Parathyroid adenoma (tissue), 2 donors: ENCODE results near the gene LGALS7.

Experiments used
- H2AFZ ChIP-seq: fragments of 300-600 bp; sonication (generic); one replicate; pipeline ENCODE4 v1.7.0; 2017; ENCODE audit warnings: antibody characterized with exemption, mild to moderate bottlenecking
- H3K27ac ChIP-seq: fragments of 300-600 bp; sonication (generic); one replicate; pipeline ENCODE4 v1.7.0; 2017
- H3K27me3 ChIP-seq: fragments of 300-600 bp; sonication (generic); one replicate; pipeline ENCODE4 v1.7.0; 2017; ENCODE audit warnings: low read length; ENCODE audit not compliant: control insufficient read depth, insufficient read depth
- H3K36me3 ChIP-seq: fragments of 300-600 bp; sonication (generic); one replicate; pipeline ENCODE4 v1.7.0; 2017; ENCODE audit warnings: low read length; ENCODE audit not compliant: control insufficient read depth, insufficient read depth
- H3K4me1 ChIP-seq: fragments of 300-600 bp; sonication (generic); one replicate; pipeline ENCODE4 v1.7.0; 2017; ENCODE audit warnings: control low read depth
- H3K4me2 ChIP-seq: fragments of 300-600 bp; sonication (generic); one replicate; pipeline ENCODE4 v1.7.0; 2017; ENCODE audit warnings: low read length
- H3K4me3 ChIP-seq: fragments of 300-600 bp; sonication (generic); one replicate; pipeline ENCODE4 v1.7.0; 2017; ENCODE audit warnings: low read depth, low read length
- H3K79me2 ChIP-seq: fragments of 300-600 bp; sonication (generic); one replicate; pipeline ENCODE4 v1.7.0; 2017; ENCODE audit warnings: control low read depth
- H3K9ac ChIP-seq: fragments of 300-600 bp; sonication (generic); one replicate; pipeline ENCODE4 v1.7.0; 2017; ENCODE audit warnings: mild to moderate bottlenecking
- H3K9me3 ChIP-seq: fragments of 300-600 bp; sonication (generic); one replicate; pipeline ENCODE4 v1.7.0; 2017; ENCODE audit warnings: low read length; ENCODE audit not compliant: control insufficient read depth
- CTCF ChIP-seq: fragments of 300-600 bp; sonication (generic); IDR thresholded peaks from one replicate; pipeline ENCODE4 v1.7.0; 2017; ENCODE audit warnings: antibody characterized with exemption, mild to moderate bottlenecking
- donor health status: primary hyperparathyroidism.

Gene LGALS7

GRCh38 chr19:38745316-38745715 is 28.0 kb downstream of the LGALS7 start:
- no peaks in the 10 kb centered on the region for H3K4me1 ChIP-seq
- no peak overlapping the region for H2AFZ ChIP-seq
- no peak overlapping the region for H3K27ac ChIP-seq
- no peaks in the 10 kb centered on the region for H3K79me2 ChIP-seq
- no peaks in the 10 kb centered on the region for H3K27me3 ChIP-seq
- no peak overlapping the region for H3K4me3 ChIP-seq
- TF ChIP-seq CTCF: no peak
- no peak overlapping the region for H3K4me2 ChIP-seq
- no peaks in the 10 kb centered on the region for H3K36me3 ChIP-seq
- H3K9ac ChIP-seq: no peak overlapping the region
- H3K9me3 ChIP-seq: no peaks in the 10 kb centered on the region

DNA sequence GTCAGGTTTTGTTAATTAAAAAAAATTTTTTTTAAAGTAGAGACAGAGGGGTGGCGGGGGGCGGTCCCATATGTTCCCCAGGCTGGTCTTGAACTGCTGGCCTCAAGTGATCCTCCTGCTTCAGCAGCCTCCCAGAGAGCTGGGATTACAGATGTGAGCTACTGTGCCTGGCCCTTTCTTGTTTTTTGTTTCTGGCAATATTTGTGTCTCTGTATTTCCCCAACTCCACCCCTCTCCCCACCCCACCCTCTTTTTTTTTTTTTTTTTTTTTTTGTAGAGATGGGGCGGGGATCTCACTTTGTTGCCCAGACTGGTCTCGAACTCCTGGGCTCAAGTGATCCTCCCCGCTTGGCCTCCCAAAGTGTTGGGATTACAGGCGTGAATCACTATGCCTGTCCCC is 28.4 kb downstream of the LGALS7 start:
- no peak for TF ChIP-seq CTCF
- Histone ChIP-seq H3K36me3 (no peaks in the 10 kb centered on the region), H3K4me2 (no peak overlapping the region), H3K4me1 (no peaks in the 10 kb centered on the region), H3K9me3 (no peaks in the 10 kb centered on the region), H3K79me2 (no peaks in the 10 kb centered on the region), H3K9ac (no peak overlapping the region), H3K27me3 (no peaks in the 10 kb centered on the region), H2AFZ (no peak overlapping the region), H3K27ac (no peak overlapping the region), H3K4me3 (no peak overlapping the region)

GRCh38 chr19:38744298-38744681 is 29.0 kb downstream of the LGALS7 start, which contains the start of gene CAPN12:
CAPN12 (minus strand) TSS chr19:38744474; CDS start chr19:38744165, 309 bp downstream.
- H3K4me1 ChIP-seq: no peaks in the 10 kb centered on the region
- H3K4me2 ChIP-seq: no peak within 1 kb of the TSS
- no peaks in the 10 kb centered on the region for H3K9me3 ChIP-seq
- no peak for TF ChIP-seq CTCF
- H3K36me3 ChIP-seq: no peaks in the 10 kb centered on the region
- H3K4me3 ChIP-seq: no peak within 1 kb of the TSS
- no peak within 1 kb of the TSS for H2AFZ ChIP-seq
- no peaks in the 10 kb centered on the region for H3K79me2 ChIP-seq
- H3K27me3 ChIP-seq: no peaks in the 10 kb centered on the region
- H3K27ac ChIP-seq: no peak within 1 kb of the TSS
- H3K9ac ChIP-seq: no peak within 1 kb of the TSS

DNA sequence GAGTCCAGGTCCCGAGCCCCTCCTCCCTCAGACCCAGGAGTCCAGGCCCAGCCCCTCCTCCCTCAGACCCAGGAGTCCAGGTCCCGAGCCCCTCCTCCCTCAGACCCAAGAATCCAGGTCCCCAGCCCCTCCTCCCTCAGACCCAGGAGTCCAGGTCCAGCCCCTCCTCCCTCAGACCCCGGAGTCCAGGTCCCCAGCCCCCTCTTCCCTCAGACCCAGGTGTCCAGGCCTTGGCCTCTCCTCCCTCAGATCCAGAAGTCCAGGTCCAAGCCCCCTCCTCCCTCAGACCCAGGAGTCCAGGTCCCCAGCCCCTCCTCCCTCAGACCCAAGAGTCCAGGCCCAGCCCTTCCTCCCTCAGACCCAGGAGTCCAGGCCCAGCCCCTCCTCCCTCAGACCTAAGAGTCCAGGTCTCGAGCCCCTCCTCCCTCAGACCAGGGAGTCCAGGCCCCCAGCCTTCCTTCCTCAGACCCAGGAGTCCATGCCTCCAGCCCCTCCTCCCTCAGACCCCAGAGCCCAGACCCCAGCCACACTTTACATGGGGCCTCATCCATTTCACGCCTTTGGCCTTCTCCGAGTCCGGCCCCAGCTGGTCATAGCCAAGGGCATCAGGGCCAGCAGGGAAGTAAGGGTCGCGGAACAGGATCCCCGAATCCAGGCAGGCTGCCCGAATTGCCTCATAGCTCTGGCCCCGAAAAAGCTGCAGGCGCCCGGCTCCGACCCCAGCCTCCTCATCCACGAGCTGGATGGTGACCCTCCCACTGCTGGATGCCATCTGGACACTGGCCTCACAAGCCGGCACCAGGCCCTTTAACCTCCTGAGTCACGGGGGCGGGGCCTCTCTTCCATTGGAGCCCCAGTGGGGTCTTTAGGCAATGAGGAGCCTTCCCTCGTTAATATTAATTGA is 29.7 kb downstream of the LGALS7 start:
- no peaks in the 10 kb centered on the region for H3K36me3 ChIP-seq
- no peaks in the 10 kb centered on the region for H3K79me2 ChIP-seq
- no peak overlapping the region for H3K4me3 ChIP-seq
- no peak overlapping the region for H3K27ac ChIP-seq
- H3K4me2 ChIP-seq: no peak overlapping the region
- H2AFZ ChIP-seq: no peak overlapping the region
- no peaks in the 10 kb centered on the region for H3K9me3 ChIP-seq
- no peak for TF ChIP-seq CTCF
- H3K4me1 ChIP-seq: no peaks in the 10 kb centered on the region
- no peak overlapping the region for H3K9ac ChIP-seq
- no peaks in the 10 kb centered on the region for H3K27me3 ChIP-seq

- H3K9ac ChIP-seq: no peak overlapping the region
- H3K4me2 ChIP-seq: no peak overlapping the region
- H3K36me3 ChIP-seq: no peaks in the 10 kb centered on the region
- TF ChIP-seq CTCF: no peak
- no peaks in the 10 kb centered on the region for H3K4me1 ChIP-seq
- no peak overlapping the region for H3K27ac ChIP-seq
- no peaks in the 10 kb centered on the region for H3K27me3 ChIP-seq
- H3K4me3 ChIP-seq: no peak overlapping the region
- H2AFZ ChIP-seq: no peak overlapping the region
- H3K79me2 ChIP-seq: no peaks in the 10 kb centered on the region
- no peaks in the 10 kb centered on the region for H3K9me3 ChIP-seq
Observed at GRCh38 chr19:38742906-38743305, 30.4 kb downstream of the LGALS7 start.
